Fibroblast of the aortic adventitia (primary cell): ENCODE measurements around the gene GNRH2. TPM values are rescaled to one million over a fixed set of nuclear protein-coding genes. Genes with fewer than 3 reads are reported as not detected.

Experiments used
- DNase-seq: peaks from one replicate; pipeline ENCODE4 v3.0.0-alpha.2; 2010; ENCODE audit warnings: low read depth
- H3K4me3 ChIP-seq: 2 replicates; pipeline ENCODE4 v1.5.1; 2011; ENCODE audit warnings: low read depth, mild to moderate bottlenecking, control low read depth, low read length, moderate library complexity
- CTCF ChIP-seq: IDR thresholded peaks from 2 replicates; pipeline ENCODE4 v1.5.1; 2011; ENCODE audit warnings: mild to moderate bottlenecking, low read length, control low read depth, inconsistent platforms; ENCODE audit not compliant: insufficient read depth
- total RNA-seq: library from RNA; depleted of rRNA; stranded (reverse); fragments of >200 nt; gene quantifications from 2 replicates; pipeline ENCODE4 v1.2.3, GENCODE V29; 2012; ENCODE audit warnings: low replicate concordance

Gene GNRH2
- total RNA-seq = not detected in 2 replicates

DNA sequence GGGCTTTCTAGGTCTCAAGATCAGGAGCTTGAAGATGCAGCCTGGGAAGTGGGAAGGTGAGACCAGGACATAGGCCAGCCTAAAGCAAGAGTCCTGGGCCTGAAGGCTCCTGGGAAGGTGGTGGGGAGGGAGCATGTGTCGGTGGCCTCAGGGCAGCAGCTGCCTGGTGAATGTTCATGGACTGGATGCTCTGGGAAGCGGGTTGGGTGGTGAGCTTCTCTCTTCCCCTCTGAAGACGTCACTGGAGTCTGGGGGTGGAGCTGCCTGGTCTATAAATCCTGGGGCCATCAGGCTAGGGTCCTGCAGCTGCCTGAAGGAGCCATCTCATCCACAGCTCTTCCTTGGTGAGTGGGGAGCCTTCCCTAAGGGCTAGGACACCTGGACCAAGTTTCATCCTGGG lies at the start of gene GNRH2:
TSS of gene GNRH2 (plus strand) at position 301 of the 400 bp plus-strand sequence. CDS start 793 bp downstream, outside the sequence.
- DNase-seq = no peak
- H3K4me3 ChIP-seq = no peak within 1 kb of the TSS
- no peak for TF ChIP-seq CTCF

DNA sequence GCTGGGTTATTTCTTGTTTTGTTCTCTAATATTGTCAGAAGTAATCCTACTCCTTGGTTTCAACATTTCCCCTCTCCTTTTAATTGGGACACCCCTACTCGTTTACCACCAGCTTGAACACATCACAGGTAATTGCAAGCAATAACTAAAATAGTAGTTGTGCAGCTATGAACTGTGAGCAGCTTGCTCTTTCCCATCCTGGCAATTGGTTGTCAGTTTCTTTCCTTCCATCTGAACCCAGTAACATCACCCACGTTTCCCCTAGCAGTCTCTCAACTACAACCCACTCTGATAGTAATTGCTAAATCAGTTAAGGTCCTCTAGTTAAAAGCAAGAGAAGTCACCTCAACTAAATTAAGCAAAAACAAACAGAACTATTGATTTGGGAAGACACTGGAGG lies 47.6 kb upstream of the GNRH2 start:
- H3K4me3 ChIP-seq = no peak overlapping the region
- no peak for DNase-seq
- no peak for TF ChIP-seq CTCF

DNA sequence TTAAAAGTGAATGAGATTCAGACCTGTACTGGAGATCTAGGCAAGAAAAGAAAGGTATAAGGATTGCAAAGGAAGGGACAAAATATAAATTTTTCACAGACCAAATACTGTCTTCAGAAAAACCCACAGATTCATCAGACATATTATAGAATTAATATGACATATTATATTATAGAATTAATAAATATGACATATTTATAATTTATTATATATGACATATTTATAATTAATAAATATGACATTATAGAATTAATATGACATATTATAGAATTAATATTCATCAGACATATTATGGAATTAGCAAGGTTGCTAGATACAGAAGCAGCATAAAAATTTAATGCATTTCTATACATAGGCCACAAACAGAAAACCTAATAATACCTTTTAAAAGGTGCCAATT lies 44.7 kb upstream of the GNRH2 start:
- no peak for DNase-seq
- H3K4me3 ChIP-seq = no peak overlapping the region
- TF ChIP-seq CTCF = no peak

DNA sequence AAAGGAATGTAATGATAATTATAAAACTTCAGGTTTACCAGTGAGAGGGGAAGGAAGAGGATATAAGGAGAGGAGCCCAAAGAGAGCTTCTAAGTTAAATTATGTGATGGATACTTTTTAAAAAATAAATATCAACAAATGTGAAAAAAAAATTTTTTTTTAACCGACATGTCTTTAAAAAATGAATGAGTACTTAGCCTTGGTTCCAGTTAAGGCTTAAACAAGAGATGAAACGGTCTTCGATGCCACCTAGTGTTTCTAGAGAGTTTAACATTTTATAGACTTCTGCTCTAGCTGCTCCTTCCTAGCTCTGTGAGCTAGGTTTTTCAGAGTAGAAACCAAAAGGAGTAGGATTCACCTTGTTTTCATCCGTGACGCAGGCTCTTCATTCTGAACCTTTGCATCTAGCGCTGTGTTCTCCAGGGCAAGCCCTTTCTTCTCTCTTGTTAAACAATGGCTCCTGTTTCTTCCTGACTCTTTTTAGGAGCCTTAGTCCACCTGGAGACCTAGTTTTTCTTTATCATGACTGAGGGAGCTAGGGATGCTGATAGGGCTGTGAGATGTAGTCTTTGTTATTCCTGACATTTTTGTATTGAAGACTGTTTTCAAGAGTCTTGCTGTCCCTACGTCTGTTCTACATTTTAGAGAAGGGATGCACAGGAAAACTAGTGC lies 42.4 kb upstream of the GNRH2 start:
- no peak overlapping the region for H3K4me3 ChIP-seq
- DNase-seq = peak; percentile 85
- peak; percentile 52 for TF ChIP-seq CTCF

DNA sequence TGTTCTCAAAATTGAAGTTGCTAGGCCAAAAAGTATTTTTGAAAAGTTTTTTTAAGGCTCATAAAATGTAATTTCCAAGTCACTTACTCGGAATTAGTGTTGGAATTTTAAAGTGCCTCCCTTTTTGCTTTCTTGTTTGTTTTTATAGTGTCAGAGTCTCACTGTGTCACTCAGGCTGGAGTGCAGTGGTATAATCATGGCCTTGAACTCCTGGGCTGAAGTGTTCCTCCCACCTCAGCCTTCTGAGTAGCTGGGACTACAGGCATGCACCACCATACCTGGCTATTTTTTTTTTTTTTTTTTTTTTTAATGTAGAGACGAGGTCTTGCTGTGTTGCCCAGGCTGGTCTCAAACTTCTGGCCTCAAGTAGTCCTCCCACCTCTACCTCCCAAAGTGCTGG lies 40.0 kb upstream of the GNRH2 start:
- no peak for DNase-seq
- TF ChIP-seq CTCF = no peak
- no peak overlapping the region for H3K4me3 ChIP-seq

DNA sequence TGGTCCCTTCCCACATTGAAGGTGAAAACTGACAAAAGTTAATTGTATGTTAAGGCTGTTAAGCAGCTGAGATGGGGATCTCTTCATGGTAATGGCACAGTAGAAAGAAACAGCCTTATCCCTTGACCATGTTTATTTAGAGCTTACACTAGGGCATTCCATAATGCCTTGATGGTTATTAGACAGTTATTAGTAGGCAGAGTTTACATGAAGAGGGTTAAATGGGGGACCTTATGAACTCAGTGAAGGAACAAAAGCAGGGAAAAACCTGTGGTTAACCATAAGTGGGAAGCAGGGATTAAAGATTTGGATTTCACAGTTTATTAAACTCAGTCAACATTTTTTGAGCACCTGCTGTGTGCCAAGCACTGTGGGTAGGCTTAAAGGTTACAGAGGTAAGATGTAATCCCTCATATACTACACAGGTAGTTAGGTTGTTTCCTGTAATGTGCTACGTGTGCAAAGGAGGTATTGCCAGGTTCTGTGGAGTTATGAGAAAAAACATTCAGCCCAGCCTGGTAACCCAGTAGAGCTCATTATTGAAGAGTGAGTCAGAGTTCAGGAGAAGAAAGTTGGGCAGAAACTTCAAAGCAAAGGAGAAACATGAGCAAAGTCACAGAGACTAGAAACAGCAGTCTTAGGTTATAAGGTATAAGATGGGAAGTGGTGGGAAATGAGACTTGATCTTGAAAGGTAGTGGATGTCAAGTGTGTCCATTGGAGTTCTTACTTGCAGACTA lies 32.3 kb upstream of the GNRH2 start:
- H3K4me3 ChIP-seq = no peak overlapping the region
- DNase-seq = peak; percentile 61
- TF ChIP-seq CTCF = no peak

- DNase-seq = no peak
- TF ChIP-seq CTCF = no peak
- H3K4me3 ChIP-seq = no peak overlapping the region
Observed at GRCh38 chr20:3011752-3012151, 31.7 kb upstream of the GNRH2 start.
